HepG2 (cell line): ENCODE data around the gene CNOT2.

Source experiments
- FOXM1 ChIP-seq: sonication (generic); formaldehyde crosslinking; IDR thresholded peaks from 2 replicates; pipeline ENCODE4 v1.5.0; 2020; ENCODE audit warnings: missing genetic modification reagents
- MAFK ChIP-seq, 2 experiments: IDR thresholded peaks in 1 of 2; conservative IDR thresholded peaks in 1 of 2; 2 replicates each; pipeline ENCODE4 v1.6.1; 2011; ENCODE audit warnings: improper control_type of control experiment in 2 of 2, low read length in 2 of 2
- MAX ChIP-seq: IDR thresholded peaks from 2 replicates; pipeline ENCODE4 v1.6.1; 2012; ENCODE audit warnings: inconsistent platforms
- NBN ChIP-seq: fragments of 450-650 bp; conservative IDR thresholded peaks from 2 replicates; pipeline ENCODE4 v1.6.1; 2017
- NONO ChIP-seq, 2 experiments: fragments of 450-650 bp in 1 of 2; sonication (generic) in 1 of 2; formaldehyde crosslinking in 1 of 2; IDR thresholded peaks in 1 of 2; conservative IDR thresholded peaks in 1 of 2; 2 replicates each; pipeline versions ENCODE4 v1.6.1 to v1.8.0; 2017 to 2022; ENCODE audit warnings: mild to moderate bottlenecking in 1 of 2, missing genetic modification reagents in 1 of 2, moderate library complexity in 1 of 2
- POLR2A ChIP-seq, 2 experiments: IDR thresholded peaks; 2 replicates each; pipeline ENCODE4 v1.6.1; 2011; ENCODE audit warnings: low read depth in 2 of 2, low read length in 2 of 2, mild to moderate bottlenecking in 1 of 2, moderate library complexity in 1 of 2; ENCODE audit not compliant: insufficient read depth in 1 of 2
- YY1 ChIP-seq: IDR thresholded peaks from 2 replicates; pipeline ENCODE4 v1.6.1; 2011; ENCODE audit warnings: low read length, low read depth, moderate library complexity, mild to moderate bottlenecking; ENCODE audit not compliant: insufficient read depth, insufficient replicate concordance
- ZNF790 ChIP-seq: sonication (generic); formaldehyde crosslinking; IDR thresholded peaks from 2 replicates; pipeline ENCODE4 v1.8.0; 2022; ENCODE audit warnings: missing genetic modification reagents, mild to moderate bottlenecking, borderline replicate concordance
- ZSCAN5A ChIP-seq: sonication (generic); formaldehyde crosslinking; IDR thresholded peaks from 2 replicates; pipeline ENCODE4 v1.8.0; 2022; ENCODE audit warnings: mild to moderate bottlenecking, missing genetic modification reagents, borderline replicate concordance
- TF ChIP-seq, protein P1 (sequence below): sonication (generic); formaldehyde crosslinking; IDR thresholded peaks from 2 replicates; pipeline ENCODE4 v1.5.0; 2020; ENCODE audit warnings: mild to moderate bottlenecking, missing genetic modification reagents, moderate library complexity

DNA sequence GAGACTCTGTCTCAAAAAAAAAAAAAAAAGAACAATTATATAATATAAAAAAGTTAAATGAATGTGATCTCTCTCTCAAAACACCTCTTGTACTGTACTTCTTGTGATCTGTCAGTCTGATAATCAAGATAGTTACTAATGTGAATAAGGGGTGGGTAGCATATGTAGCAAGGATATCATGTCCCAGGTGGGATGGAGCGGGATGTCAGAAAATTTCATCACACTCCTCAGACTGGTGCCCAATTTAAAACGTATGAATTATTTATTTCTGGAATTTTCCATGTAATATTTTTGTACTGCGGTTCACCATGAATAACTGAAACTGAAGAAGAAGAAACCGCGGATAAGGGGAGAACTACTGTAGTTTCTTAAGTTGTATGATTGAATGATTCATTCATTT lies 11.0 kb downstream of the CNOT2 start:
- no peak for TF ChIP-seq ZNF790 (CRISPR knock-in tag)
- TF ChIP-seq MAFK (conservative IDR thresholded peaks at IDR 0.05 in 1 of 2, IDR thresholded peaks at IDR 0.05 in 1 of 2; ENCODE audit: low read length in 2 of 2), result no peak
- TF ChIP-seq, protein P1, sequence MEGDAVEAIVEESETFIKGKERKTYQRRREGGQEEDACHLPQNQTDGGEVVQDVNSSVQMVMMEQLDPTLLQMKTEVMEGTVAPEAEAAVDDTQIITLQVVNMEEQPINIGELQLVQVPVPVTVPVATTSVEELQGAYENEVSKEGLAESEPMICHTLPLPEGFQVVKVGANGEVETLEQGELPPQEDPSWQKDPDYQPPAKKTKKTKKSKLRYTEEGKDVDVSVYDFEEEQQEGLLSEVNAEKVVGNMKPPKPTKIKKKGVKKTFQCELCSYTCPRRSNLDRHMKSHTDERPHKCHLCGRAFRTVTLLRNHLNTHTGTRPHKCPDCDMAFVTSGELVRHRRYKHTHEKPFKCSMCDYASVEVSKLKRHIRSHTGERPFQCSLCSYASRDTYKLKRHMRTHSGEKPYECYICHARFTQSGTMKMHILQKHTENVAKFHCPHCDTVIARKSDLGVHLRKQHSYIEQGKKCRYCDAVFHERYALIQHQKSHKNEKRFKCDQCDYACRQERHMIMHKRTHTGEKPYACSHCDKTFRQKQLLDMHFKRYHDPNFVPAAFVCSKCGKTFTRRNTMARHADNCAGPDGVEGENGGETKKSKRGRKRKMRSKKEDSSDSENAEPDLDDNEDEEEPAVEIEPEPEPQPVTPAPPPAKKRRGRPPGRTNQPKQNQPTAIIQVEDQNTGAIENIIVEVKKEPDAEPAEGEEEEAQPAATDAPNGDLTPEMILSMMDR, result no peak
- TF ChIP-seq MAX, result no peak
- no peak for TF ChIP-seq ZSCAN5A (CRISPR knock-in tag)
- no peak for TF ChIP-seq NBN
- TF ChIP-seq NONO (IDR thresholded peaks at IDR 0.05), result no peak
- TF ChIP-seq NONO (CRISPR knock-in tag; conservative IDR thresholded peaks at IDR 0.05), result no peak
- no peak for TF ChIP-seq POLR2A (IDR thresholded peaks at IDR 0.05; ENCODE audit: insufficient read depth in 1 of 2, low read depth in 2 of 2, low read length in 2 of 2)
- TF ChIP-seq YY1, result no peak
- no peak for TF ChIP-seq FOXM1 (CRISPR knock-in tag)
